ENCODE measurements around the gene CFAP61.

The CFAP61 gene

GRCh38 chr20:20364593-20365479 is 312.5 kb downstream of the CFAP61 start:
- Histone ChIP-seq H3K79me2 (ENCODE audit: insufficient read depth, low read depth) (no peaks in the 10 kb centered on the region), H3K9ac (no peak overlapping the region), H4K20me1 (ENCODE audit: insufficient read depth) (no peaks in the 10 kb centered on the region), H2AFZ (ENCODE audit: low read depth) (no peak overlapping the region), H3K4me1 (ENCODE audit: low read depth, poor library complexity, severe bottlenecking) (no peaks in the 10 kb centered on the region), H3K4me3 (IDR thresholded peaks at IDR 0.05; ENCODE audit: insufficient read depth, low read depth, low read length) (no peak overlapping the region), H3K4me2 (no peak overlapping the region), H3K27me3 (ENCODE audit: insufficient read depth, low read depth) (no peaks in the 10 kb centered on the region), H3K27ac (no peak overlapping the region), H3K36me3 (ENCODE audit: insufficient read depth) (no peaks in the 10 kb centered on the region)
- no peak for TF ChIP-seq CTCF (conservative IDR thresholded peaks at IDR 0.05; ENCODE audit: low read depth, low read length)

DNA sequence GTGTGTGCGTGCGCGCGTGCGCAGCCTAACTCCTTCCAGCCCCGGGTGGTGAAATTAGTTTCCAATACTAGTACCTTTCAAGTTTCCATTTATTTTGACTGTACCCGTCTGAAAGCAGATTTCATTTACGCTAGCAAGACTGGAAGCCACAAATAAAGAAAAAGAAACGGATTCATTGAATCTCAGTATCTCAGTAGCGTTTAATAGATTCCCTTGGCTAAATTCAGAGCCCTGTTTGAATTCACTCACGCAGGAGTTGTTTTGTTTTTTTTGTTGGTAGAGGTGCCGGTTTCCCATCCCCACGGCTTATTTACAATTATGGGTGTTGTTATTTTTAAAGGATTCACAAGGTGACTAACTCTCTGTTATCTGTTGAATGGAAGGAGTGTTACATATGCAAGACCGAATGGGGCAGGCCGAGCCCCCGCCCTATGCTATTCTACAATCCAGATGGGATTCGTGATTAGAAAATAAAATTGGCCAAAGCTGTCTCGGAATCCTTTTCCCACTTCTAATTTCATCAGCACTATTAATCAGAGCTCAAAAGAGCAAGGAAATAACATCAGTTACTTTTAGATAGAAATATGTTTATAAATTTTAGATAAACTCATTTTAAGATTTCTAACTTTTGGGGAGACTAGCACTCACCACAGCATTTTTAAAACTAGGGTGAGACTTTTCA is 313.3 kb downstream of the CFAP61 start:
- Histone ChIP-seq H3K27me3 (ENCODE audit: insufficient read depth, low read depth) (no peaks in the 10 kb centered on the region), H4K20me1 (ENCODE audit: insufficient read depth) (no peaks in the 10 kb centered on the region), H3K36me3 (ENCODE audit: insufficient read depth) (no peaks in the 10 kb centered on the region), H2AFZ (ENCODE audit: low read depth) (no peak overlapping the region), H3K4me2 (no peak overlapping the region), H3K79me2 (ENCODE audit: insufficient read depth, low read depth) (no peaks in the 10 kb centered on the region), H3K9ac (no peak overlapping the region), H3K4me1 (ENCODE audit: low read depth, poor library complexity, severe bottlenecking) (no peaks in the 10 kb centered on the region), H3K4me3 (IDR thresholded peaks at IDR 0.05; ENCODE audit: insufficient read depth, low read depth, low read length) (no peak overlapping the region), H3K27ac (no peak overlapping the region)
- no peak for TF ChIP-seq CTCF (conservative IDR thresholded peaks at IDR 0.05; ENCODE audit: low read depth, low read length)

GRCh38 chr20:20366551-20366875 is 314.2 kb downstream of the CFAP61 start:
- Histone ChIP-seq H3K27me3 (ENCODE audit: insufficient read depth, low read depth) (no peaks in the 10 kb centered on the region), H3K79me2 (ENCODE audit: insufficient read depth, low read depth) (no peaks in the 10 kb centered on the region), H3K9ac (no peak overlapping the region), H3K4me1 (ENCODE audit: low read depth, poor library complexity, severe bottlenecking) (no peaks in the 10 kb centered on the region), H3K4me2 (no peak overlapping the region), H3K27ac (no peak overlapping the region), H4K20me1 (ENCODE audit: insufficient read depth) (no peaks in the 10 kb centered on the region), H2AFZ (ENCODE audit: low read depth) (no peak overlapping the region), H3K36me3 (ENCODE audit: insufficient read depth) (no peaks in the 10 kb centered on the region), H3K4me3 (IDR thresholded peaks at IDR 0.05; ENCODE audit: insufficient read depth, low read depth, low read length) (no peak overlapping the region)
- TF ChIP-seq CTCF (conservative IDR thresholded peaks at IDR 0.05; ENCODE audit: low read depth, low read length), result no peak

GRCh38 chr20:20366876-20367574 is 314.7 kb downstream of the CFAP61 start:
- Histone ChIP-seq H3K27me3 (ENCODE audit: insufficient read depth, low read depth) (no peaks in the 10 kb centered on the region), H3K79me2 (ENCODE audit: insufficient read depth, low read depth) (no peaks in the 10 kb centered on the region), H3K9ac (no peak overlapping the region), H3K27ac (no peak overlapping the region), H3K4me2 (no peak overlapping the region), H3K4me3 (IDR thresholded peaks at IDR 0.05; ENCODE audit: insufficient read depth, low read depth, low read length) (no peak overlapping the region), H3K36me3 (ENCODE audit: insufficient read depth) (no peaks in the 10 kb centered on the region), H4K20me1 (ENCODE audit: insufficient read depth) (no peaks in the 10 kb centered on the region), H2AFZ (ENCODE audit: low read depth) (no peak overlapping the region), H3K4me1 (ENCODE audit: low read depth, poor library complexity, severe bottlenecking) (no peaks in the 10 kb centered on the region)
- no peak for TF ChIP-seq CTCF (conservative IDR thresholded peaks at IDR 0.05; ENCODE audit: low read depth, low read length)

All from KMS-11 (cell line).